Measurements from ENCODE around the gene LIAS. TPM values are rescaled to one million over a fixed set of nuclear protein-coding genes. Genes with fewer than 3 reads are reported as not detected.
"Not testable (repeated sequence)": the region's sequence is repeated elsewhere in the genome, so short reads cannot be mapped to it uniquely, and the experiment has no call there.

The LIAS gene
- polyA plus RNA-seq, 1 donor from 2014 or later = 24.6 TPM

GRCh38 chr4:39411561-39411960, 47.3 kb upstream of the LIAS start:
- not testable (repeated sequence) for H3F3A ChIP-seq (ENCODE audit: insufficient read depth, low read length, poor library complexity, severe bottlenecking); H3K27me3 ChIP-seq (ENCODE audit: insufficient read depth, low read depth, low read length); H3K9me3 ChIP-seq (ENCODE audit: low read length); H3K27ac ChIP-seq (ENCODE audit: low read length); H2AFZ ChIP-seq (ENCODE audit: low read depth, low read length); H3K36me3 ChIP-seq (ENCODE audit: insufficient read depth, low read length); H3K9ac ChIP-seq (ENCODE audit: low read length); H3K79me2 ChIP-seq (replicated peaks; ENCODE audit: insufficient read depth, low read length); H3K4me2 ChIP-seq (ENCODE audit: low read length); H4K20me1 ChIP-seq (ENCODE audit: insufficient read depth); H3K4me3 ChIP-seq (ENCODE audit: low read length); H3K9me2 ChIP-seq (ENCODE audit: insufficient read depth, low read length)

GRCh38 chr4:39415678-39416283, 43.1 kb upstream of the LIAS start:
- Histone ChIP-seq H4K20me1 (ENCODE audit: insufficient read depth) (no peaks in the 10 kb centered on the region), H3K36me3 (ENCODE audit: insufficient read depth, low read length) (no peaks in the 10 kb centered on the region), H3K4me3 (ENCODE audit: low read length) (no peak overlapping the region), H3F3A (ENCODE audit: insufficient read depth, low read length, poor library complexity, severe bottlenecking) (no peaks in the 10 kb centered on the region), H3K4me2 (ENCODE audit: low read length) (no peak overlapping the region), H2AFZ (ENCODE audit: low read depth, low read length) (no peak overlapping the region), H3K9me3 (ENCODE audit: low read length) (no peaks in the 10 kb centered on the region), H3K9ac (ENCODE audit: low read length) (no peak overlapping the region), H3K27ac (ENCODE audit: low read length) (no peak overlapping the region), H3K27me3 (ENCODE audit: insufficient read depth, low read depth, low read length) (no peaks in the 10 kb centered on the region), H3K9me2 (ENCODE audit: insufficient read depth, low read length) (no peaks in the 10 kb centered on the region), H3K79me2 (replicated peaks; ENCODE audit: insufficient read depth, low read length) (no peaks in the 10 kb centered on the region)
- no peak for TF ChIP-seq EZH2 (IDR thresholded peaks at IDR 0.05; ENCODE audit: borderline replicate concordance, insufficient read depth, low read length, poor library complexity, severe bottlenecking)
- TF ChIP-seq POLR2AphosphoS5 (IDR thresholded peaks at IDR 0.05) = no peak
- no peak for TF ChIP-seq SMC3 (conservative IDR thresholded peaks at IDR 0.05; ENCODE audit: poor library complexity)
- TF ChIP-seq RAD21 (conservative IDR thresholded peaks at IDR 0.05) = no peak

GRCh38 chr4:39422247-39422646, 36.6 kb upstream of the LIAS start:
- no peak overlapping the region for H3K4me2 ChIP-seq (ENCODE audit: low read length)
- no peaks in the 10 kb centered on the region for H3K9me3 ChIP-seq (ENCODE audit: low read length)
- no peaks in the 10 kb centered on the region for H3K27me3 ChIP-seq (ENCODE audit: insufficient read depth, low read depth, low read length)
- H3K9ac ChIP-seq (ENCODE audit: low read length) = no peak overlapping the region
- no peak overlapping the region for H3K4me3 ChIP-seq (ENCODE audit: low read length)
- no peak overlapping the region for H3K27ac ChIP-seq (ENCODE audit: low read length)
- H2AFZ ChIP-seq (ENCODE audit: low read depth, low read length) = no peak overlapping the region
- H3K79me2 ChIP-seq (replicated peaks; ENCODE audit: insufficient read depth, low read length) = no peaks in the 10 kb centered on the region
- TF ChIP-seq RAD21 (conservative IDR thresholded peaks at IDR 0.05) (no peak), POLR2AphosphoS5 (IDR thresholded peaks at IDR 0.05) (no peak), REST (IDR thresholded peaks at IDR 0.05; ENCODE audit: borderline replicate concordance) (no peak), CTCF (IDR thresholded peaks at IDR 0.05; ENCODE audit: poor library complexity, severe bottlenecking) (no peak), EP300 (conservative IDR thresholded peaks at IDR 0.05; ENCODE audit: poor library complexity, severe bottlenecking) (no peak), EZH2 (IDR thresholded peaks at IDR 0.05; ENCODE audit: borderline replicate concordance, insufficient read depth, low read length, poor library complexity, severe bottlenecking) (no peak), MXI1 (conservative IDR thresholded peaks at IDR 0.05; ENCODE audit: poor library complexity, severe bottlenecking) (no peak), SMC3 (conservative IDR thresholded peaks at IDR 0.05; ENCODE audit: poor library complexity) (no peak)
- no peaks in the 10 kb centered on the region for H3K9me2 ChIP-seq (ENCODE audit: insufficient read depth, low read length)
- no peaks in the 10 kb centered on the region for H4K20me1 ChIP-seq (ENCODE audit: insufficient read depth)
- H3K36me3 ChIP-seq (ENCODE audit: insufficient read depth, low read length) = no peaks in the 10 kb centered on the region
- H3F3A ChIP-seq (ENCODE audit: insufficient read depth, low read length, poor library complexity, severe bottlenecking) = no peaks in the 10 kb centered on the region

GRCh38 chr4:39425297-39425696, 33.6 kb upstream of the LIAS start:
- not testable (repeated sequence) for H3F3A ChIP-seq (ENCODE audit: insufficient read depth, low read length, poor library complexity, severe bottlenecking); H3K4me2 ChIP-seq (ENCODE audit: low read length); H4K20me1 ChIP-seq (ENCODE audit: insufficient read depth); H3K27ac ChIP-seq (ENCODE audit: low read length); H3K4me3 ChIP-seq (ENCODE audit: low read length); H3K27me3 ChIP-seq (ENCODE audit: insufficient read depth, low read depth, low read length); H3K9me3 ChIP-seq (ENCODE audit: low read length); H3K79me2 ChIP-seq (replicated peaks; ENCODE audit: insufficient read depth, low read length); H2AFZ ChIP-seq (ENCODE audit: low read depth, low read length); H3K9me2 ChIP-seq (ENCODE audit: insufficient read depth, low read length); H3K9ac ChIP-seq (ENCODE audit: low read length); H3K36me3 ChIP-seq (ENCODE audit: insufficient read depth, low read length)
